HG02610 (cell line): ENCODE measurements around the gene CEMP1.
A peak's percentile ranks its signal among the peaks of the same experiment; 100 is the strongest.
"Not testable (repeated sequence)": the region's sequence is repeated elsewhere in the genome, so short reads cannot be mapped to it uniquely, and the experiment has no call there.

Experiments
- ATAC-seq: cut with Tn5 transposase; IDR thresholded peaks from one replicate; pipeline ENCODE4 v1.9.1; 2021; ENCODE audit warnings: mild to moderate bottlenecking, moderate library complexity; ENCODE audit not compliant: unreplicated experiment

Gene CEMP1

GRCh38 chr16:2531371-2531695, at the start of gene CEMP1:
CEMP1 (minus strand) TSS chr16:2531408; CDS start chr16:2531073, 335 bp downstream.
- peak; percentile 2 for ATAC-seq

- not testable (repeated sequence) for ATAC-seq
Measured at GRCh38 chr16:2580818-2581217, 49.6 kb upstream of the CEMP1 start.

- ATAC-seq: not testable (repeated sequence)
Measured at GRCh38 chr16:2580143-2580542, 48.9 kb upstream of the CEMP1 start.

GRCh38 chr16:2578905-2579304, 47.7 kb upstream of the CEMP1 start:
- not testable (repeated sequence) for ATAC-seq

- not testable (repeated sequence) for ATAC-seq
Measured at GRCh38 chr16:2577044-2577443, 45.8 kb upstream of the CEMP1 start.

GRCh38 chr16:2575839-2576238, 44.6 kb upstream of the CEMP1 start:
- ATAC-seq: not testable (repeated sequence)

- ATAC-seq: not testable (repeated sequence)
Measured at GRCh38 chr16:2572704-2573103, 41.5 kb upstream of the CEMP1 start.

GRCh38 chr16:2568573-2568972, 37.4 kb upstream of the CEMP1 start:
- ATAC-seq: not testable (repeated sequence)

GRCh38 chr16:2567506-2567905, 36.3 kb upstream of the CEMP1 start:
- not testable (repeated sequence) for ATAC-seq

GRCh38 chr16:2560798-2561133, 29.6 kb upstream of the CEMP1 start:
- peak; percentile 53 for ATAC-seq

GRCh38 chr16:2560131-2560797, 29.1 kb upstream of the CEMP1 start:
- peak; percentile 61 for ATAC-seq

GRCh38 chr16:2557150-2557549, 25.9 kb upstream of the CEMP1 start:
- not testable (repeated sequence) for ATAC-seq

- ATAC-seq: not testable (repeated sequence)
Measured at GRCh38 chr16:2554709-2555425, 23.7 kb upstream of the CEMP1 start.

GRCh38 chr16:2551420-2551889, 20.2 kb upstream of the CEMP1 start:
- not testable (repeated sequence) for ATAC-seq

- not testable (repeated sequence) for ATAC-seq
Measured at GRCh38 chr16:2550283-2550878, 19.2 kb upstream of the CEMP1 start.

- not testable (repeated sequence) for ATAC-seq
Measured at GRCh38 chr16:2543771-2544170, 12.6 kb upstream of the CEMP1 start.

- ATAC-seq: not testable (repeated sequence)
Measured at GRCh38 chr16:2541409-2541808, 10.2 kb upstream of the CEMP1 start.

- not testable (repeated sequence) for ATAC-seq
Measured at GRCh38 chr16:2540912-2541311, 9.7 kb upstream of the CEMP1 start.

GRCh38 chr16:2539845-2540458, 8.7 kb upstream of the CEMP1 start:
- not testable (repeated sequence) for ATAC-seq

GRCh38 chr16:2539192-2539844, 8.1 kb upstream of the CEMP1 start:
- ATAC-seq: not testable (repeated sequence)
